Central memory CD4-positive, alpha-beta T cell (primary cell): ENCODE results near the gene CMPK2.
"Not testable (repeated sequence)": the region's sequence is repeated elsewhere in the genome, so short reads cannot be mapped to it uniquely, and the experiment has no call there.

Experiments
- DNase-seq: peaks from one replicate; pipeline ENCODE4 v3.0.0; 2022
- total RNA-seq, 3 experiments: gene quantifications; one replicate each; lab custom pipeline; 2026; lab: John Stamatoyannopoulos, UW

CMPK2 gene, protein sequence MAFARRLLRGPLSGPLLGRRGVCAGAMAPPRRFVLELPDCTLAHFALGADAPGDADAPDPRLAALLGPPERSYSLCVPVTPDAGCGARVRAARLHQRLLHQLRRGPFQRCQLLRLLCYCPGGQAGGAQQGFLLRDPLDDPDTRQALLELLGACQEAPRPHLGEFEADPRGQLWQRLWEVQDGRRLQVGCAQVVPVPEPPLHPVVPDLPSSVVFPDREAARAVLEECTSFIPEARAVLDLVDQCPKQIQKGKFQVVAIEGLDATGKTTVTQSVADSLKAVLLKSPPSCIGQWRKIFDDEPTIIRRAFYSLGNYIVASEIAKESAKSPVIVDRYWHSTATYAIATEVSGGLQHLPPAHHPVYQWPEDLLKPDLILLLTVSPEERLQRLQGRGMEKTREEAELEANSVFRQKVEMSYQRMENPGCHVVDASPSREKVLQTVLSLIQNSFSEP
- 4.8 to 18.9 (median 9.8) reads per million in 3 experiments for total RNA-seq

DNA sequence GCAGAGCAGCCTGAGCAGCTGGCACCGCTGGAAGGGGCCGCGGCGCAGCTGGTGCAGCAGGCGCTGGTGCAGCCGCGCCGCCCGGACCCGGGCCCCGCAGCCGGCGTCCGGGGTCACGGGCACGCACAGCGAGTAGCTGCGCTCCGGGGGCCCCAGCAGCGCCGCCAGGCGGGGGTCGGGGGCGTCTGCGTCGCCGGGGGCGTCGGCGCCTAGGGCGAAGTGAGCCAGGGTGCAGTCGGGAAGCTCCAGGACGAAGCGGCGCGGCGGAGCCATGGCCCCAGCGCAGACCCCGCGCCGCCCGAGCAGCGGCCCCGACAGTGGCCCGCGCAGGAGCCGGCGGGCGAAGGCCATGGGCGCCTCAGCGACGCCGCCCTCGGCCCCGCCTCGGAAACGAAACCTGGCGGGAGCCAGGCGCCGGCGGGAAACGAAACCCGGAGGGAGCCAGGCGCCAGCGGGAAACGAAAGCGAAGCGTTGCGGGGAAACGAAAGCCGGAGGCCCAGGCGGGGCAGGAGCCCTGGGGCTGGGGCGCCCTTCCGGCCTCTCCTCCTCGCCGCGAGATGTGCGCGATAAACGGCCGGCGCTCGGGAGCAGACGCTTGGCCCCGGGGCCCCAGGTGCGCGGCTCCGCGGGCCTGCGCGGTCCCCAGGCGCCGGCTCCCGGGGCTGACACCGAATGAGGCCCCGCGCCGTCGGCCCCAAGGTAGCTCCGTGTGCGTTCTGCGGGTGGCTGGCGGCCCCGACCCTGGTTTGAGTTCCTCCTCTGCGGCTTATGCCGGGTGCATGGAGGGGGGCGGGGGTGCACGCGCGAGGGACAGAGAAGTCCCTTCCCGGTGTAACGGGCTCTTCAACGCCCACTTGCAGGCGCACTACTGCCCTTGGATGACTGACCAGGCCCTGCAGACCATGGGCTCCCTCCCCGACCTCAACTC is at the start of gene CMPK2:
Gene CMPK2 (minus strand): TSS at position 562 of the 929 bp plus-strand sequence. CDS start 211 bp downstream, at position 351.
- DNase-seq = peak; percentile 83

- no peak for DNase-seq
These were observed 49.7 kb upstream of the CMPK2 start for GRCh38 chr2:6915399-6915798.

DNA sequence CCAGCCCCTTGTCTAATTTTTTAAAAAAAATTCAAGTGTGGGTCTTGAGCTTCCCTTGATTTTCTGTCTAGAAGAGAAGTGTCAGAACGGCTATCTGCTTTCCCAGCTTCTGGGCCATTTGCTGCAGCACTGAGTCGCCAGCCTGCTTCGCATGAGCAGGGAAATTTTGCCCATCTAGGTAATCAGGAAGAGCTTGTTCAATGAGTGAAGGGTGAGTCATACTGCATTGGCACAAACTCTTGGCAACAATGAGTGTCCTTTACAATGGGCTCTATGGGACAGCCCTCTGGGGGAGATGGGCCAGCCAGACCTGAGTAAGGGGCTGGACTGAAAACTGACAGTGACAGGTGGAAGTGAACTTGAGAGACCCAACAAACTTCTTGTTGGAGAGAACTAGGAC is 49.1 kb upstream of the CMPK2 start:
- DNase-seq = no peak

GRCh38 chr2:6913415-6914157 is 47.9 kb upstream of the CMPK2 start:
- peak; percentile 50 for DNase-seq

DNA sequence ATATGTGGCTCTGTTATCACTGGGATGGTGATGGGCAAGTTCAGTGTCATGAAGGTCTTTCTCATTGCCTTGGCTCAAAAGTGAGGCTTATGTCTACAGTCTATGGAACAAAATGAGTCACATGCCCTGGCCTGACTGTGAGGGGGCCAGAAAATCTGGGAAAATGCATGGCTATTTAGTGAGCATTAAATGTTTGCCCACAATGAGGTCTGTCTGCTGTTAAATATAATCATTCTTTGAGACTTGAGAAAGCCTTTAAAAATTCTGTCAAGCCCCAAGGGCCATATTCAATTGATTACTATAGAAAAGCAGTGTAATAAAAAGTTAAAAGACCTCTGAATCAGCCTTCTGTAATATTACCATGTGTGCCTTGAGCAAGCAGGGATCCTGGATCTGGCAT is 46.0 kb upstream of the CMPK2 start:
- no peak for DNase-seq

DNA sequence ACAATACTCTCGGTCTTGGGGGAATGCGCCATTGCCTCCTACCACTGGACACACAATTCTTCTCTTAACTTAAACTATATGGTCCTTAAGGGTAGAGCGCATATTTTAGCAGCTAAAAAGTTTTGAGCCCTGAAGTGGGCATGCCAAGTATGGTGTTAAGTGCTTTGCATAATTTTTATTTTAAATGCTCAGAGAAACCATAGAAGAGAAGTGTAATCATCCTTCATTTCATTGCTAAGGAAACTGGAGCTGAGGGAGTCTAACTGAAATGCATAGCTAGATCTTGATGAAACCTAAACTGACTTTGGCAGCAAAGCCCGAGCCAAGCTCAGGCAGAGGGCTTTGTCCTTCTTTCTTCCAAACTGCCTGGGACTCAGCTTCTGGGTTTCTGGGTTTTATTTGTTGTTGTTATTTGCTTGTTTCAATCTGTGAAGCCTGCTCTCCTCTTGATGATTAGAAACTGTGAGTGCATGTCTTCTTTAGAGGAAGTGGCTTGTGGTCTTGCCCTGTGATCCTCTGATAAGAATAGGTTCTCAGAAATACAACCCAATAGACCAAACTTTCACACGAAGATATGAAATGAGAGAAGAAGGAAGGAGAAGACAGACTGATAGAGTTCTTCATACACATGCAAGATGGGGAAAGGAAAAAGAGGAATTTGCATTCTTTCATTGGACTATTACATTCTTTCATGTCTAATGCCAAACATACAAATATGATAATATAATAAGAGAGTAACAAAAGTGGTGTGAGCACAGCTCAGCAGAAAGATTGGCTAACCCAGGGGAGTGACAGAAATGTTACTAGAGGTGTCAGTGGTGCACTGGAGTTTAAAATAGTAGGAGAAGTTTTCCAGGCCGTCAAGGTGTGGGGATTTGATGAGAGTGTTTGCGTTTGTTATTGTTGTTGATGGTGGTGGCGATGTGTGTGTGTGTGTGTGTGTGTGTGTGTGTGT is 44.0 kb upstream of the CMPK2 start:
- DNase-seq = peak; percentile 74

DNA sequence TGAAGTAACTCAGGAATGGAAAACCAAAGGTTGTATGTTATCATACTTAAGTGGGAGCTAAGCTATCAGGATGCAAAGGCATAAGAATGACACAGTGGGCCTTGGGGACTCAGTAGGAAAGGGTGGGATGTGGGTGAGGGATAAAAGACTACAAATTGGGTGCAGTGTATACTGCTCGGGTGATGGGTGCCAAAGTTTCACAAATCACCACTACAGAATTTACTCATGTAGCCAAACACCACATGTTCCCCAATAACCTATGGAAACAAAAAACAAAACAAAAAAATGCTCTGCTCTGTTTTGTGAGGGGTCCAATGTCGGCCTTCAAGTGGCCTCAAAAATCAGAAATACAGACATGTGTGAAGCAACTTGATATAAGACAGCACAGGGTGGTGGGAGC is 42.6 kb upstream of the CMPK2 start:
- no peak for DNase-seq

- no peak for DNase-seq
These were observed 40.5 kb upstream of the CMPK2 start for GRCh38 chr2:6906165-6906741.

DNA sequence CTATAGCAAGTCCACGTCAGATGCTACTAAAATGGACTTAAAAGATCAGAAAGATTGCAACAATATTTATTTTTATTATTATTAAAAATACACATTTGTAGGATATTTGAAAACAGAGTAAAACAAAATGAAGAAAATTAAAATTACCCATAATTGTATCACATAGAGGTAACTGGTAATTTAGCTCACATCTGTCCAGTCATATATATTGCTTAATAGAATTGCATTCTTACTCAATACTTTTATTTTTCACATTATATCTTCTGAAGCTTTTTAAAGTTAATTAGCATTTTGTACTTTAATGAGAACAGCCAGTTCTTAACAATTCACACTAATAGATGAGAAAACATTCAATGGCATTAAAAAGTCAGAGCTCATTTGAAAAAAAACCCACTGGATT is 40.0 kb upstream of the CMPK2 start:
- DNase-seq = no peak

DNA sequence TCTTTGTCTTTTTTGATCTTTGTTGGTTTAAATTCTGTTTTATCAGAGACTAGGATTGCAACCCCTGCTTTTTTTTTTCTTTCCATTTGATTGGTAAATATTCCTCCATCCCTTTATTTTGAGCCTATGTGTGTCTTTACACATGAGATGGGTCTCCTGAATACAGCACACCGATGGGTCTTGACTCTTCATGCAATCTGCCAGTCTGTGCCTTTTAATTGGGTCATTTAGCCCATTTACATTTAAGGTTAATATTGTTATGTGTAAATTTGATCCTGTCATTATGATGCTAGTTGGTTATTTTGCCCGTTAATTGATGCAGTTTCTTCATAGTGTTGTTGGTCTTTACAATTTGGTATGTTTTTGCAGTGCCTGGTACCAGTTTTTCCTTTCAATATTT is 36.9 kb upstream of the CMPK2 start:
- not testable (repeated sequence) for DNase-seq

- DNase-seq = peak; percentile 36
These were observed 31.4 kb upstream of the CMPK2 start for GRCh38 chr2:6896930-6897759.

- no peak for DNase-seq
These were observed 28.3 kb upstream of the CMPK2 start for GRCh38 chr2:6893876-6894482.

GRCh38 chr2:6888724-6889123 is 23.0 kb upstream of the CMPK2 start:
- DNase-seq = no peak

- no peak for DNase-seq
These were observed 22.1 kb upstream of the CMPK2 start for GRCh38 chr2:6887751-6888192.

DNA sequence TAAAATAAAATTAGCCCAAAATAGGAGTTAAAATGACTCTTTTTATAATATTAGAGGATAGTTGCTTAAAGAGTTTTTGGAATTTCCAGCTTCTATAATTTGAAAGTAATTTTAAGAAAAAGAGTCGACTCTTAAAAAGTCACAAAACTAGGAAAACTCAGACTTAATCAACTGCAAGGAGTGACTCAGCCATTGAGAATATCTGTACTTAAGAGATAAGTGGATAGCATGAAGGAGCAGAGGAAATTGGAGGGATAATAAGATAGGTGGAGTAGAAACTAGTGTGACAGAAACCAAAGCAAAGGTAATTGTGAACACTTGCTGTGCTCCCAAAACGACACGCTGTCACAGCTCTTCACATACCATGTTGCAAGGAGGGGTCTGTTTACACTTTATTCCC is 20.3 kb upstream of the CMPK2 start:
- no peak for DNase-seq

DNA sequence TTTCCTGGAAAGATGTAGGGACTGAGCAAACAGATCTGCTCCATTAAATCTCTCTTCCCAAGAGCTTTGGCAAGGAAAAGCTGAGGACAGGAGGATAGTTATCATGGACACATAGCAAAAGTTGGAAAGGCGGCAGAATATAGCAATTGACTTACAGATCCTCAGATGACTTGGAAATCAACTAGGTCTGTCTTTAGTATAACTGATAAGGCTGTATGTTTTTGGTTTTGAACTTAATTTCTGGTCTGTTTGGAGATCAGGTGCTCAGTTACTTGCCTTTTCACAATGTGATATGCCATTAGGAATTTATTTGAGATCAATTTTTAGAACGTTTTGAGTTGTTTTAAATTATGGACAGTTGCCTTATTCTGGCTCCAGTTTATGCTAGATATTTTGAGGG is 19.8 kb upstream of the CMPK2 start:
- no peak for DNase-seq

DNA sequence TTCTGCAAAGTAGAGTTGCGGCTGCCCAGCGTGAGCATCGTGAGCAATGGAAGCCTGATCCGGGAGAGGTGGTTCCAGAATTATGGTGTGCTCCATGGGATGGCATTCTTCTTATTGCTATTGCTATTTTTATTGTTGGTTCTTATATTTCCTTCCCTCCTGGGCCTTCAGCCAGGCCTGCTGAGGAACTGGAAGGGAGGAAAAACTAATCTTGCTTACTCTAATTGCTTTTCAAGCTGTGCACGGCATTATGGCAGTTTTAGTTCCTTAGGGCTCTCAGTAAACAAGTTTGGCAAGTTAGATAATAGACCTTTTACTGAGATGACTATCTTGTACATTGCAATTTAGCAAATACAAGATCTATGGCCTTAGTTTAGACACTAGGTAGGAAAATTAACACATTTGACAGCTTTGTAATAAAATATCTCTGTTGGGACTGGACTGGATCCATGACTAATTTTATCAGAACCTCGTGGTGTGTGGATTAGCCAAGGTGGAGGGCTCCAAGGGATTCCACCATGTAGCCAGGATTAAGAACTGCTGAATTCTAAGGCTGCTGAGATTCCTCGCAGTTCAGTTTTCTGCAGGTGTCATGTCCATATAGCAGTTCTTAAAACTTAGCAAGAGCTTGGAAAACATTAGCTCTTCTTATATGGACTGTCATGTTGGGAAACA is 17.9 kb upstream of the CMPK2 start:
- DNase-seq = no peak

GRCh38 chr2:6881516-6881915 is 15.8 kb upstream of the CMPK2 start:
- DNase-seq = no peak

DNA sequence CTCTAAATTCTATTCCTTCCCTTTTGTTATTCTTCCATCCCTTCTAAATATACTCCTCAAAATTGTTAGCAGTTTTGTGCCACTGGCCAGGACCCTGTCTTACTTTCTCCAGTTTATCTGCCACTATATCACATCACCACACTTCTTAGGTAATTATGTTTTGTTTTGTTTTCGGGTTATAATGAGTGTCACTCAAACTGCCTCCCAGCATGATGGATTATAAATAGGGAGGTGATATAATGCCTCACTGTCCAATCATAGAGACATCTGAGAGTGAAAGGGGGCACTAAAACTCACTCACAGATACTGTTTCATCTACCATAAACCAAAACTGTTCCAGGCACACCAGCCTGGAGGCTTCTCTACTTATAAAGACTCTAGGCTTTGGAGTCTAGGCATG is 15.3 kb upstream of the CMPK2 start:
- no peak for DNase-seq
